Neutrophil (primary cell): Measurements from ENCODE around the gene CD22.

Experiments
- H3K27ac ChIP-seq: fragments of 200-600 bp; sonication (generic); 2 replicates; pipeline ENCODE4 v1.5.1; 2016; ENCODE audit warnings: mild to moderate bottlenecking, moderate library complexity
- H3K27me3 ChIP-seq: fragments of 200-600 bp; sonication (generic); 2 replicates; pipeline ENCODE4 v1.6.0; 2016; ENCODE audit warnings: mild to moderate bottlenecking
- H3K36me3 ChIP-seq: fragments of 200-600 bp; sonication (generic); 2 replicates; pipeline ENCODE4 v1.5.1; 2017
- H3K4me1 ChIP-seq, 2 experiments: fragments of 200-600 bp in 1 of 2; sonication (generic) in 1 of 2; 1 replicate in 1 of 2; 2 replicates in 1 of 2; pipeline versions ENCODE4 v1.5.1 to v1.6.1; 2013 to 2016; ENCODE audit warnings: low read depth in 1 of 2, low read length in 1 of 2, mild to moderate bottlenecking in 1 of 2, moderate library complexity in 1 of 2; ENCODE audit not compliant: control insufficient read depth in 1 of 2, insufficient read depth in 1 of 2
- H3K4me3 ChIP-seq, 2 experiments: fragments of 200-600 bp in 1 of 2; sonication (generic) in 1 of 2; 1 replicate in 1 of 2; 2 replicates in 1 of 2; pipeline ENCODE4 v1.5.1; 2013 to 2016; ENCODE audit warnings: low read depth in 1 of 2, low read length in 1 of 2, mild to moderate bottlenecking in 1 of 2, moderate library complexity in 1 of 2
- H3K9me3 ChIP-seq: fragments of 200-600 bp; sonication (generic); 2 replicates; pipeline ENCODE4 v1.5.1; 2016
- TF ChIP-seq, protein P1 (sequence below): fragments of 200-600 bp; sonication (generic); IDR thresholded peaks from 2 replicates; pipeline ENCODE4 v1.5.1; 2016; ENCODE audit warnings: antibody characterized with exemption

The CD22 gene

GRCh38 chr19:35293808-35294207, 35.2 kb upstream of the CD22 start:
- H3K4me3 ChIP-seq, result no peak overlapping the region
- H3K4me1 ChIP-seq, result peaks cover 0 to 4% of the 10 kb centered on the region in 2 experiments
- no peaks in the 10 kb centered on the region for H3K9me3 ChIP-seq
- TF ChIP-seq, protein P1, sequence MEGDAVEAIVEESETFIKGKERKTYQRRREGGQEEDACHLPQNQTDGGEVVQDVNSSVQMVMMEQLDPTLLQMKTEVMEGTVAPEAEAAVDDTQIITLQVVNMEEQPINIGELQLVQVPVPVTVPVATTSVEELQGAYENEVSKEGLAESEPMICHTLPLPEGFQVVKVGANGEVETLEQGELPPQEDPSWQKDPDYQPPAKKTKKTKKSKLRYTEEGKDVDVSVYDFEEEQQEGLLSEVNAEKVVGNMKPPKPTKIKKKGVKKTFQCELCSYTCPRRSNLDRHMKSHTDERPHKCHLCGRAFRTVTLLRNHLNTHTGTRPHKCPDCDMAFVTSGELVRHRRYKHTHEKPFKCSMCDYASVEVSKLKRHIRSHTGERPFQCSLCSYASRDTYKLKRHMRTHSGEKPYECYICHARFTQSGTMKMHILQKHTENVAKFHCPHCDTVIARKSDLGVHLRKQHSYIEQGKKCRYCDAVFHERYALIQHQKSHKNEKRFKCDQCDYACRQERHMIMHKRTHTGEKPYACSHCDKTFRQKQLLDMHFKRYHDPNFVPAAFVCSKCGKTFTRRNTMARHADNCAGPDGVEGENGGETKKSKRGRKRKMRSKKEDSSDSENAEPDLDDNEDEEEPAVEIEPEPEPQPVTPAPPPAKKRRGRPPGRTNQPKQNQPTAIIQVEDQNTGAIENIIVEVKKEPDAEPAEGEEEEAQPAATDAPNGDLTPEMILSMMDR, result no peak
- H3K27me3 ChIP-seq, result peaks cover 46% of the 10 kb centered on the region
- H3K27ac ChIP-seq, result no peak overlapping the region
- no peaks in the 10 kb centered on the region for H3K36me3 ChIP-seq

DNA sequence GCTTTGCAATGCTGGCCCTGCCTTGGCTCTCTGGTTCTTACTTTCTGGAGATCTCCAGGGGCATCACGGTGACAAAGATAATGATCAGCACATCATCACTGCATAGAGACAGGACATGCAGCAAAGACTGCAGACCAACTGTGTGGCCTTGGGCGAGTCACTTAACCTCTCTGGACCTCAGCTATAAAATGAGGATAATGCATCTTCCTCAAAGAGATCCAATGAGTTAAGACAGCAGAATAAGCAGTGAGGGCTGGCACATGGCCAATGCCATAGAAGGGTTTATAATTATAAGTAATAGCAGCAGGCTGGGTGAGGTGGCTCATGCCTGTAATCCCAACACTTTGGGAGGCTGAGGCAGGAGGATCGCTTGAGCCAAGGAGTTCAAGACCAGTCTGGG, 34.7 kb upstream of the CD22 start:
- H3K27me3 ChIP-seq, result peaks cover 46% of the 10 kb centered on the region

GRCh38 chr19:35294859-35295791, 33.9 kb upstream of the CD22 start:
- Histone ChIP-seq H3K36me3 (no peaks in the 10 kb centered on the region), H3K27me3 (peaks cover 46% of the 10 kb centered on the region), H3K27ac (no peak overlapping the region), H3K4me1 (peaks cover 0 to 4% of the 10 kb centered on the region in 2 experiments), H3K9me3 (no peaks in the 10 kb centered on the region), H3K4me3 (no peak overlapping the region)
- TF ChIP-seq, protein P1, result no peak

More for the DNA sequence above, 34.7 kb upstream of the CD22 start:
- Histone ChIP-seq H3K36me3 (no peaks in the 10 kb centered on the region), H3K9me3 (no peaks in the 10 kb centered on the region), H3K27ac (no peak overlapping the region), H3K4me3 (no peak overlapping the region), H3K4me1 (peaks cover 0 to 4% of the 10 kb centered on the region in 2 experiments)
- TF ChIP-seq, protein P1, result no peak

- TF ChIP-seq, protein P1, result no peak
- H3K9me3 ChIP-seq, result no peaks in the 10 kb centered on the region
- peaks cover 0 to 4% of the 10 kb centered on the region in 2 experiments for H3K4me1 ChIP-seq
- H3K27me3 ChIP-seq, result peaks cover 46% of the 10 kb centered on the region
- no peak overlapping the region for H3K27ac ChIP-seq
- no peak overlapping the region for H3K4me3 ChIP-seq
- H3K36me3 ChIP-seq, result no peaks in the 10 kb centered on the region
Observed at GRCh38 chr19:35295792-35296462, 33.1 kb upstream of the CD22 start.

GRCh38 chr19:35296644-35297514, 32.1 kb upstream of the CD22 start:
- Histone ChIP-seq H3K9me3 (no peaks in the 10 kb centered on the region), H3K4me1 (peaks cover 0 to 4% of the 10 kb centered on the region in 2 experiments), H3K36me3 (no peaks in the 10 kb centered on the region), H3K27ac (no peak overlapping the region), H3K27me3 (peaks cover 46% of the 10 kb centered on the region), H3K4me3 (no peak overlapping the region)
- TF ChIP-seq, protein P1, result no peak
